ENCODE measurements around the gene CSMD2. TPM values are rescaled to one million over a fixed set of nuclear protein-coding genes. Genes with fewer than 3 reads are reported as not detected.

Gene CSMD2
- total RNA-seq, 1 experiment from 2014 or later = 0.03 TPM

DNA sequence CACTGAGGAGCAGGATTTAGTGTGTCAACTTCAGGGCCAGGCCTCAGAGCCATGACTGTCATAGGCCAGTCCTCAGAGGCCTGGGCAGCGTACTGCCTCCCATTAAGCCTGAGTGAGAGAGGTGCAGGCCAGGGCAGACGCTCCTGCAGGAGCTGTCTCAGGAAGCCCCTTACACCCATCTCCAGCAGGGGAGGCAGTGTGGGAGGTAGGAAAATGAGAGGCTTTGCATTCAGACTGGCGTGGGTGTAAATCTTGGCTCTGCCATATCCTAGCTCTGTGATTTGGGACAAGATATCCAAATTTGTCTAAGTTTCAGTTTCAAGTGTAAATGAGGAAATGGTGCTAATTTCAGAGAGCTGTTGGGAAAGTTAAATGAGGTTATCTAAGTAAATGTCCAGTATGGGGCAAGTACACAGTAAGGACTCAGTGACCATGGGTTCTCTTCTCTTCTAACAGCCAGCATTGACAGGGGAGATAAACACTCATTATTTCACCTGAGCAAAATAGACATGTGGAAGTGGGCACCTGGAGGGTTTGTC, 508.5 kb downstream of the CSMD2 start:
- DNase-seq (ENCODE audit: low read depth, low spot score) = no peak
- in situ Hi-C loops (cut with HindIII; ENCODE audit: low pct_unique_long_range_greater_than_20kb, low sequenced_read_pairs) = no loop called here

DNA sequence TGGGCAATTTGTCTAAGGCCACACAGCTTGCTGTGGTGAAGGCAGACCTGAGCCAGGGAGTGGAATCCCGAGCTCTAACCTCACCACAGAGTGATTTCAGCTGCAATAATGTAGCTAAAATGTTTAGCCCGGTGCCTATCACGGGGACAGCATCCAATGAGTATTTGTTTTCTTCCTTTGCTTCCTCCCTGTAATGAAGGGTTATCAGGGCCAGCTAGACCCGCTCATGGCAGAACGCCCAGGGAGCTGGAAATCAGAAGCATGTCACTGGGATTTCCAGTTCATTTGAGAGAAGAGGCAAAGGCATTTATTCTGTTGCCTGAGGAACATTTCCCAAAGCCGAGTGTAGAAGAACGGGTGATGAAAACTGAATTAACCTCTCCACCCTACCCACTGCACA, 509.5 kb downstream of the CSMD2 start:
- in situ Hi-C loops (cut with HindIII; ENCODE audit: low pct_unique_long_range_greater_than_20kb, low sequenced_read_pairs) = no loop called here
- DNase-seq (ENCODE audit: low read depth, low spot score) = no peak

DNA sequence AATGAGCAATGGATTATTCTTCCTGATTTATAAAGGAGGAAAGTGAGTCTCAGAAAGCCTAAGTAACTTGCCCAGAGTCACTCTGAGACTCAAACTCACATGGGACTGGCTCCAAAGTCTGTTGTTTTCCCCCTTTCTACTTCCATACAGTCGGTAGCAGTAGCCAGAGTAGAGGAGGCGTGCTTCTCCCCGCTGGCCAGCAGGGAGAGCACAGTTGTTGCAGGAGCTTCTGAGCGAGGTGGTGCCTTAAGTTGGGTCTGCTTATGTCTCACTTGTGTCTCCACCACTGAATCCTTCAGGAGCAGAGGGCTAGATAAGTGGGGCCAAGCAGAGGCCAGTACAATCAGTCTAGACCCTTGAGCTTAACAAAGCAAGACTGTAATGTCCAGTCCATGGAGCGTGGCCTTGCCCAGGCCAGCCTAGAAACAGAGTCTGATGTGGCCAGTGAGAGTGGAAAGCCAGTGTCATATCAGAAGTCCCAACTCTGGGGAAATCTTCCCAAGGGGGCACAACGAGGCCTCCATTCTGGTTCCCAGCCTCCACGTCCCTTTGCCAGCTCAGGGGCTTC, 510.7 kb downstream of the CSMD2 start:
- DNase-seq (ENCODE audit: low read depth, low spot score) = peak; percentile 33
- in situ Hi-C loops (cut with HindIII; ENCODE audit: low pct_unique_long_range_greater_than_20kb, low sequenced_read_pairs) = no loop called here

- in situ Hi-C loops (cut with HindIII; ENCODE audit: low pct_unique_long_range_greater_than_20kb, low sequenced_read_pairs) = no loop called here
Measured at GRCh38 chr1:33653226-33653625, 511.8 kb downstream of the CSMD2 start.

GRCh38 chr1:33650708-33651107, 514.3 kb downstream of the CSMD2 start:
- DNase-seq (ENCODE audit: low read depth, low spot score) = no peak
- in situ Hi-C loops (cut with HindIII; ENCODE audit: low pct_unique_long_range_greater_than_20kb, low sequenced_read_pairs) = no loop called here

More at GRCh38 chr1:33653226-33653625, 511.8 kb downstream of the CSMD2 start:
- DNase-seq (ENCODE audit: low read depth, low spot score) = no peak

DNA sequence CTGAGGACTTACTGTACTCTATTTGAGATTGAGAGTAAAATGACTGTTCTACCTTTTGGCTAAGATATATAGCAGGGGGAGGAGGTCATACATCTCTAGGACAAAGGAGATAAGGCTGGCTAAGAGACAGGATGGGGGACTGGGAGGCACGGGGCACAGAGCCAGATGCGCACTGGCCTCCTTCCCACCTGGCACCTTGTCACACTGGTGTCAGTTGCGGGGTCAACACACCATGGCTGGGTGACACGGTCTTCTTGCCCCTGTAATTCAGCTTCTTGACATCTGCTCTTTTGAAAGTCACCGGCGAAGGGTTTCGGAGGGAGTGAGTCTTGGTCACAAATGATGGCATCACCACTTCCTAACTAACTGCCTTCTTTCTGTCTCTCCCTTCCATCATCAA, 515.3 kb downstream of the CSMD2 start:
- no peak for DNase-seq (ENCODE audit: low read depth, low spot score)
- in situ Hi-C loops (cut with HindIII; ENCODE audit: low pct_unique_long_range_greater_than_20kb, low sequenced_read_pairs) = no loop called here

DNA sequence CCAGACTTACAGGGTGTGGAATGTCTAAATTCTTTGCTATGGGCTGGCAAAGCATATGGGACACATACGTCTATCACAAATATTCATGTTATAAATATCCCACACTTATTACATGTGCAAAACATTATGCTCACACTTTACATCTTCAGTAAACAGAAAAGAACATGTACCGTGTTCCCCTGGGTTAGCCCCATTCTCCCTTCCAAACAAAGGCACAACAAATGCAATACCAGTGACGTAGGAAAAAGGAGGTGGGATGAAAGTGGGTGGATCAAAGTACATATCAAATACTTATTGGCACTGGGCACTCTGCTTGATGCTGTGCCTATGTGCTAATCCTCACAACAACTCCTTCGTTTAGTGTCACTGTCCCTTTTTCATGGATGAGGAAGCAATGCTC, 521.8 kb downstream of the CSMD2 start:
- in situ Hi-C loops (cut with HindIII; ENCODE audit: low pct_unique_long_range_greater_than_20kb, low sequenced_read_pairs) = no loop called here
- no peak for DNase-seq (ENCODE audit: low read depth, low spot score)

DNA sequence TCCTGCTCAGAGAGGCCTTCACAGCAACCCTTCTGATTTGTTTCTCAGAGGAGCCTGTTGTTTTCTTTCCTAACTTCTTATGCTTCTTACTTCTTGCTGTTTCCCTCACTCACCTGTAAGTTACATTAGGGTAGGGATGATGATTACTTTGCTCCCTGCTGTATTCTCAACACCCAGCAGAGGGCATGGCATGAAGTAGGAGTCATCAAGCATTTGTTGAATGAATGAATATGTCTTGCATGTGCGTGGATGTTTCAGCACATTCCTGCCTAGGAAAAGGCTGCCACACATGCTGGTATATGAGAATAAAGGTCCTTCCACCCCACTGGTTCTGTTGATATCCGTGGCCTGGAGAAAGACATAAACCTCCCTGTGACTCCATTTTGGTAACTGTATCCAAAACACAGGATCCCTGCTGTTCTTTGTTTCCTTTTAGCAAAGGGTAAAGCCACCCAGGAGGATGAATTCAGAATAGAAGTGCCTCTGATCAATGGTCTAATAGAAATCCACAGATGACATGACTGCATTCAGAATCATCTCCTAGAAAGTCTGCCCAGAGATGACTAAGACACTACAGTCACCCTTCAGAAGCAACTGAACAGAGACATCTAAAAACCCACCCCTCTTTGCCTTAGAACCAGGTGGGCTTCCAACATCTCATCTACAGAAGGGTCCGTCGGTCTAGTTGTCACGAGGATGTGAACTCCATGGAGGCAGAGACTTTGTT, 523.8 kb downstream of the CSMD2 start:
- in situ Hi-C loops (cut with HindIII; ENCODE audit: low pct_unique_long_range_greater_than_20kb, low sequenced_read_pairs) = no loop called here
- peak; percentile 53 for DNase-seq (ENCODE audit: low read depth, low spot score)

- in situ Hi-C loops (cut with HindIII; ENCODE audit: low pct_unique_long_range_greater_than_20kb, low sequenced_read_pairs) = no loop called here
- no peak for DNase-seq (ENCODE audit: low read depth, low spot score)
Measured at GRCh38 chr1:33640114-33640660, 524.8 kb downstream of the CSMD2 start.

DNA sequence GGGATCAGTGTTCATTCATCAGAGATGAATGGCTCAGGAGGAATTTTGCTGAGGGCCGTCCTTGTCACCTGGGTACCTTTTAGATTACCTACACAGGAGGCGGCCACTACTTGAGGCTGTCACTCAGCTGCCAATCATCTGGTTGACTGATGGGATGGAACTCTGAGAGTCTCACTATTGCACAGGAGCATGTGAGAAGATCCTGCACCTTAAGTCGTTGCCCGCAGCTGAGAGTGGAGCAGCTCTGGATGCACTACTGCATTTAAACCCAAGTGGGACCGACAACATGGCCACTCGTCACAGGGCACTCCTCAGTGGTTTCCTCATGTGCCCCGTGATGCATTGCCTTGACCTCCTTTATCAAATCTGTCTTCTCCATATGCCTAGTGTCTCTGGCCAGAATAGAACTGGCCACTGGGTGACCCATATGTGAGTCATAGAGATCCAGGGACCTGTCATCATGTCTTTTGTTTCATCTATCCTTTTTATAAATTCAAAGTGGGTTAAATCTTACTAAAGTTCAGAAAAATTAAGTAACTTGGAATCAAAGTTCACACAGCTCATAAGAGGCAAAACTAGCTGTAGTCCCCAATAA, 527.1 kb downstream of the CSMD2 start:
- in situ Hi-C loops (cut with HindIII; ENCODE audit: low pct_unique_long_range_greater_than_20kb, low sequenced_read_pairs) = no loop called here
- DNase-seq (ENCODE audit: low read depth, low spot score) = no peak

- in situ Hi-C loops (cut with HindIII; ENCODE audit: low pct_unique_long_range_greater_than_20kb, low sequenced_read_pairs) = no loop called here
- no peak for DNase-seq (ENCODE audit: low read depth, low spot score)
Measured at GRCh38 chr1:33636209-33636608, 528.8 kb downstream of the CSMD2 start.

- in situ Hi-C loops (cut with HindIII; ENCODE audit: low pct_unique_long_range_greater_than_20kb, low sequenced_read_pairs) = no loop called here
- DNase-seq (ENCODE audit: low read depth, low spot score) = no peak
Measured at GRCh38 chr1:33635336-33636012, 529.6 kb downstream of the CSMD2 start.

- in situ Hi-C loops (cut with HindIII; ENCODE audit: low pct_unique_long_range_greater_than_20kb, low sequenced_read_pairs) = no loop called here
Measured at GRCh38 chr1:33634806-33635205, 530.2 kb downstream of the CSMD2 start.

GRCh38 chr1:33634143-33634542, 530.9 kb downstream of the CSMD2 start:
- in situ Hi-C loops (cut with HindIII; ENCODE audit: low pct_unique_long_range_greater_than_20kb, low sequenced_read_pairs) = no loop called here
- DNase-seq (ENCODE audit: low read depth, low spot score) = no peak

More at GRCh38 chr1:33634806-33635205, 530.2 kb downstream of the CSMD2 start:
- DNase-seq (ENCODE audit: low read depth, low spot score) = peak; percentile 59

GRCh38 chr1:33633019-33633801, 531.8 kb downstream of the CSMD2 start:
- in situ Hi-C loops (cut with HindIII; ENCODE audit: low pct_unique_long_range_greater_than_20kb, low sequenced_read_pairs) = no loop called here
- peak; percentile 90 for DNase-seq (ENCODE audit: low read depth, low spot score)

DNA sequence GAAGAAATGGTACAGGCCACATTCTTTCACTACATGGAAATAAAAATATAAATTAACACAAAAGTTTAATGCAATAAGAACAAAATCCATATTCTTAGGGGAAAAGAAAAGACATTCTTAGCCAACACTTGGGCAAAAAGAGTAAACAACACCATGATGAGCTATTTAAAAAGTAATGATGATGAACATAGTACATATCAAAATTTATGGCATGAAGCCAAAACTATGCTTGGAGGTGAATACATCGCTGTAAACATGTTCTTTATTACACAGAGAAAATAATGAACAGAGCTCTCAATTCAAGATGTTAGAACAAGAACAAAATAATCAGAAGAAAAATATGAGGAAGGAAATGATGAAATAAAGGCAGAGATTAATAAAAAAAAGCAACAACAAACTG, 534.3 kb downstream of the CSMD2 start:
- in situ Hi-C loops (cut with HindIII; ENCODE audit: low pct_unique_long_range_greater_than_20kb, low sequenced_read_pairs) = no loop called here
- no peak for DNase-seq (ENCODE audit: low read depth, low spot score)

DNA sequence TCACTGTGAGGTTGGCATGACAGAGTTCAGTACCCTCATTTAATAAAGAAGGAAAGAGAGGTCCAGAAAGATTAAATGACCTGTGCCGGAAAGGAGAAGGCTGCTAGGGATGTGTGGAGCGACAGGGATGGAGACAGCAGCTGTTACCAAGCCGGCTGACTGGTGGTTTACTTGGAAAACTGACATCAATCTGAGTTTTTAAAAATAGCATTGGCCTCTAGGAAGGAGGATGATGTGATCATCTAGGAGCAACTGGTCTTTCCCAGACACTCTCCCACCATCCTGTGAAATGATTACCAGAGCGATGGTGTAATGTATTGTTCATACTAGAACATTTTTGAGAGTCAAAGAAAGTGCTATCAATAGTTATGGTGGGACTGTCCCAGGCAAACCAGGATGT, 538.2 kb downstream of the CSMD2 start:
- no peak for DNase-seq (ENCODE audit: low read depth, low spot score)
- in situ Hi-C loops (cut with HindIII; ENCODE audit: low pct_unique_long_range_greater_than_20kb, low sequenced_read_pairs) = no loop called here
